Activated T-cell treated with anti-CD3 and anti-CD28 coated beads, Interleukin-2, amount 50 U/mL, for 72 hours (primary cell): Measurements from ENCODE around the gene LYST. TPM values are rescaled to one million over a fixed set of nuclear protein-coding genes. Genes with fewer than 3 reads are reported as not detected.
"Not testable (repeated sequence)": the region's sequence is repeated elsewhere in the genome, so short reads cannot be mapped to it uniquely, and the experiment has no call there.

ENCODE experiments used
- ATAC-seq, 2 donors: fragments of 150-1000 bp; cut with Tn5 transposase; replicated peaks in 1 of 2; 2 replicates each; pipeline ENCODE4 v1.10.0; 2021; ENCODE audit warnings: moderate library complexity in 2 of 2, mild to moderate bottlenecking in 1 of 2
- DNase-seq, 2 donors: peaks; one replicate each; pipeline ENCODE4 v3.0.0; 2021 to 2022; ENCODE audit warnings: mixed read lengths in 1 of 2
- H3K27ac Mint-ChIP-seq: one replicate; pipeline ENCODE4 v1.8.0; 2022; ENCODE audit warnings: mild to moderate bottlenecking, moderate library complexity, mixed read lengths
- H3K27me3 Mint-ChIP-seq: one replicate; pipeline ENCODE4 v1.8.0; 2022; ENCODE audit warnings: low read depth, mixed read lengths
- H3K36me3 Mint-ChIP-seq, 2 donors: one replicate each; pipeline ENCODE4 v1.8.0; 2022; ENCODE audit warnings: mixed read lengths in 2 of 2, mild to moderate bottlenecking in 1 of 2; ENCODE audit not compliant: insufficient read depth in 2 of 2
- H3K4me1 Mint-ChIP-seq: one replicate; pipeline ENCODE4 v1.8.0; 2022; ENCODE audit warnings: low read depth, mixed read lengths
- H3K4me3 Mint-ChIP-seq, 2 donors: one replicate each; pipeline ENCODE4 v1.8.0; 2022; ENCODE audit warnings: mild to moderate bottlenecking in 2 of 2, mixed read lengths in 2 of 2, moderate library complexity in 2 of 2
- H3K9me3 Mint-ChIP-seq, 2 donors: one replicate each; pipeline ENCODE4 v1.8.0; 2022; ENCODE audit warnings: mixed read lengths in 2 of 2
- total RNA-seq, 2 donors: library from RNA; stranded (reverse); gene quantifications; one replicate each; pipeline ENCODE4 v1.2.3, GENCODE V29; 2022

LYST gene
- total RNA-seq, 2 donors from 2014 or later, result 43.9 to 50.7 TPM

DNA sequence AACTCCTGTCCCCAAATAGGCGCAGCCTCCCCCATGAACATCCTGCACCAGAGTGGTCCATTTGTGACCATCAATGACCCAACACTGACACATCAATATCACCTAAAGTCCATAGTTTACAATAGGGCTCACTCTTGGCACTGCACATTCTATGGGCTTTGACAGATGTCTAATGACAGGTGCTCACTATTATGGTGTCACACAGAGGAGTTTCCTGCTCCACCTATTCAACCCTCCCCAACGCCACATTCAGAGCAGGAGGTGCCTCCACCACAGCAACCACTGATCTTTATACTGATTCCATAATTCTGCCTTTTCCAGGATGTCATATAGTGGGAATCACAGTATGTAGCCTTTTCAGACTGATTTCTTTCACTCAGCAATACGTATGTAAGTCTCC lies 241.4 kb downstream of the LYST start:
- Mint-ChIP-seq H3K27me3 (peaks cover 30% of the 10 kb centered on the region), H3K27ac (no peak overlapping the region), H3K4me3 (no peak overlapping the region), H3K4me1 (peaks cover 15% of the 10 kb centered on the region), H3K36me3 (no peaks in the 10 kb centered on the region), H3K9me3 (no peaks in the 10 kb centered on the region)
- ATAC-seq (no peak), DNase-seq (no peak)

DNA sequence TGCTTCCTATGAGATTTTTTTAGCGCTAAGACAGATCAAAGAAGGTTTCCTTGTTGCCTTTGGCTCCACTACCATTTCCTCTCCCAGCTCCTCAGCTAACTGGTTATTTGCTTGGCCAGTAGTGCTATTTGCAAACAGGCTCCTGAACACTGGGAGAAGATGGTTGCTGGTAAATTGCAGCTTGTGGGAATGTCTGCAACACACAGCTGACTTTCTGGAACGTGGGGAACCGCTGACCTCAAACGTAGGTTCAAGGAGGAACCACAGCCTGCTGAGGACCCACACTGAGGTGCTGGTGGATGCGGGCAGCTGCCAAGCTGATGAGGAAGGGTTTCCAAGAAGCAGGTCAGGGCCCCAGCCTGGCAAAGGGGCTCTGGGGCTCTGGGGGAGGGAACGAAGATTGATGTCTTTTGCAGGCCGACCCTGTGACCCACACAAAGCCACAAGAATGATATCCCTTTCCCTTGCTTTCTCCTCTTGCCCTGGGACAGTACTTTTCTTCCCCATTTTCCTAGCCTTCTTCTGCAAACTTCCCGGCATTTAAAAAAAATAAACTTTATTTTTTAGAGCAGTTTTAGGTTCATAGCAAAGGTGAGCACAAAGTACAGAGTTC lies 241.9 kb downstream of the LYST start:
- Mint-ChIP-seq H3K27ac (no peak overlapping the region), H3K27me3 (peaks cover 30% of the 10 kb centered on the region), H3K36me3 (no peaks in the 10 kb centered on the region), H3K4me3 (no peak overlapping the region), H3K4me1 (peaks cover 15% of the 10 kb centered on the region), H3K9me3 (no peaks in the 10 kb centered on the region)
- ATAC-seq (no peak), DNase-seq (no peak)

- no peak for ATAC-seq
Observed at GRCh38 chr1:235622936-235623779, 243.5 kb downstream of the LYST start.

DNA sequence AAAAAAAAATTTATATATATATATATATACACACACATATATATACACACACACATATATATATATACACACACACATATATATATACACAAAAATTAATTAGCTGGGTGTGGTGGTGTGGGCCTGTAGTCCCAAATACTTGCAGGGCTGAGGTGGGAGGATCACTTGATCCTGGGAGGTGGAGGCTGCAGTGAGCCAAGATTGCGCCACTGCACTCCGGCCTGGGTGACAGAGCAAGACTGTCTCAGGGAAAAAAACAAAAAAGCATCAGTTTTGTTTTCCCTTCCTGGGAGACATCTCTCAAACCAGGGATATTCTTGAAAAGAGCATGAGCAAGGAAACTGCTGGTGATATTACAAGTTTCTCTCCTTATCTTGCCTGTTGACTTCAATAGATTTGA lies 247.6 kb downstream of the LYST start:
- not testable (repeated sequence) for DNase-seq, H3K9me3 Mint-ChIP-seq, H3K36me3 Mint-ChIP-seq, H3K4me1 Mint-ChIP-seq, H3K27ac Mint-ChIP-seq, H3K4me3 Mint-ChIP-seq, ATAC-seq
- peaks cover 12% of the 10 kb centered on the region for H3K27me3 Mint-ChIP-seq

More at GRCh38 chr1:235622936-235623779, 243.5 kb downstream of the LYST start:
- Mint-ChIP-seq H3K4me3 (no peak overlapping the region), H3K36me3 (no peaks in the 10 kb centered on the region), H3K4me1 (peaks cover 15% of the 10 kb centered on the region), H3K9me3 (no peaks in the 10 kb centered on the region), H3K27me3 (peaks cover 30% of the 10 kb centered on the region), H3K27ac (no peak overlapping the region)
- DNase-seq, result no peak

DNA sequence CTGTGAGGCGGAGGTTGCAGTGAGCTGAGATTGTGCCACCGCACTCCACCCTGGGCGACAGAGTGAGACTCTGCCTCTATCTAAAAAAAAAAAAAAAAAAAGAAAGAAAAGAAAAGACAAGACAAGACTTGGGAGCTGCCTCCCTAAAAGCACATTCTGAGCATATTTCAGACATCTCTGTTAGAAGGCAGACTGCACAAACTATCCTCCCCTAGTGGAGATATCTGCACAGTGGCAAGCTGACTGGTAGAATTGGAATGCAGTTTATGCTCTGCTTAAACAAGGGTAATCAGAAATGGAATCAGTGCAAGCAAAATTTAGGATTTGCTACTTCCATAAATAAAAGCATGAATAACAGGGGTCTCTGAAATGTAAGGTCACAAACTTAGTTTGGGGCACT lies 248.9 kb downstream of the LYST start:
- H3K4me3 Mint-ChIP-seq, result no peak overlapping the region
- no peaks in the 10 kb centered on the region for H3K4me1 Mint-ChIP-seq
- no peaks in the 10 kb centered on the region for H3K9me3 Mint-ChIP-seq
- ATAC-seq (no peak), DNase-seq (no peak)
- peaks cover 9% of the 10 kb centered on the region for H3K27me3 Mint-ChIP-seq
- H3K36me3 Mint-ChIP-seq, result no peaks in the 10 kb centered on the region
- H3K27ac Mint-ChIP-seq, result no peak overlapping the region

GRCh38 chr1:235617140-235617539 lies 249.6 kb downstream of the LYST start:
- DNase-seq (no peak), ATAC-seq (no peak)
- Mint-ChIP-seq H3K4me3 (no peak overlapping the region), H3K27ac (no peak overlapping the region), H3K4me1 (no peaks in the 10 kb centered on the region), H3K27me3 (peaks cover 9% of the 10 kb centered on the region), H3K36me3 (no peaks in the 10 kb centered on the region), H3K9me3 (no peaks in the 10 kb centered on the region)

DNA sequence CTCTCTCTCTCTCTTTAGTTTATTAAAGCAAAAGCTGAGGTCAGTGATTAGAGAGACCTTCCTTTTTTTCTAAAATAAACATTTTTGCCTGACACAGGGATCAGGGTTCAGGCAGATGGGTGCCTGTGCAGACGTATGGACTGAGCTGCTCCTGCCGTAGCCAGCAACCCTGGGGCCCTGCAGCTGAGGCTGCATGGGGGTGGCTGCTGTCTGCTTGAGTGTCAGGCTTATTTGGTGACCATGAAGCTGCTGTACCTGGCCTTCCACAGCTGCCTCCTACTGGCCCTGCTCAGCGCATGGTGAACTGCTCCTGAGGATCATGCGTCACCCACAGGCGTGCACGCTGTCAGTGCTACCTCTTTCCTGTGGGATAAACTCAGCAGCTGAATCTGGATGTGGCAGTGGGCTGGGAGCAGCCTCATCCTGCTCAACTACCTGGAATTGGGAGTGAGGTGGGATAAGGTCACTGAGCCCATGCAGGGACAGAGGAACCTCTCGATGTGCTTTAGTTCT lies 252.2 kb downstream of the LYST start:
- no peak for DNase-seq
- H3K36me3 Mint-ChIP-seq, result no peaks in the 10 kb centered on the region
- ATAC-seq, result no peak
- H3K4me1 Mint-ChIP-seq, result no peaks in the 10 kb centered on the region
- H3K27ac Mint-ChIP-seq, result no peak overlapping the region
- no peak overlapping the region for H3K4me3 Mint-ChIP-seq
- peaks cover 9% of the 10 kb centered on the region for H3K27me3 Mint-ChIP-seq
- H3K9me3 Mint-ChIP-seq, result no peaks in the 10 kb centered on the region

- H3K36me3 Mint-ChIP-seq, result no peaks in the 10 kb centered on the region
- no peak overlapping the region for H3K27ac Mint-ChIP-seq
- ATAC-seq (no peak), DNase-seq (no peak)
- H3K4me3 Mint-ChIP-seq, result no peak overlapping the region
- H3K27me3 Mint-ChIP-seq, result peaks cover 9% of the 10 kb centered on the region
- H3K4me1 Mint-ChIP-seq, result no peaks in the 10 kb centered on the region
- no peaks in the 10 kb centered on the region for H3K9me3 Mint-ChIP-seq
Observed at GRCh38 chr1:235613602-235614001, 253.1 kb downstream of the LYST start.

GRCh38 chr1:235612761-235613160 lies 253.9 kb downstream of the LYST start:
- DNase-seq (no peak), ATAC-seq (no peak)
- no peaks in the 10 kb centered on the region for H3K9me3 Mint-ChIP-seq
- no peak overlapping the region for H3K27ac Mint-ChIP-seq
- no peaks in the 10 kb centered on the region for H3K4me1 Mint-ChIP-seq
- no peak overlapping the region for H3K4me3 Mint-ChIP-seq
- peaks cover 9% of the 10 kb centered on the region for H3K27me3 Mint-ChIP-seq
- no peaks in the 10 kb centered on the region for H3K36me3 Mint-ChIP-seq

Other genes starting within 250 kb of the LYST start
- 10 to 100 TPM; 13.9 to 20.4 TPM for gene GNG4, start 217.1 kb downstream of the LYST start, total RNA-seq
- under 1 TPM; 0.12 to 0.29 TPM for gene NID1, start 198.2 kb upstream of the LYST start, total RNA-seq